ENCODE data around the gene OPRM1. TPM values are rescaled to one million over a fixed set of nuclear protein-coding genes. Genes with fewer than 3 reads are reported as not detected.

OPRM1 gene
- total and polyA plus RNA-seq, 2 of the 8 experiments (the other 6 are each of a cell fraction or from before 2014, with no cell fraction given), result not detected

DNA sequence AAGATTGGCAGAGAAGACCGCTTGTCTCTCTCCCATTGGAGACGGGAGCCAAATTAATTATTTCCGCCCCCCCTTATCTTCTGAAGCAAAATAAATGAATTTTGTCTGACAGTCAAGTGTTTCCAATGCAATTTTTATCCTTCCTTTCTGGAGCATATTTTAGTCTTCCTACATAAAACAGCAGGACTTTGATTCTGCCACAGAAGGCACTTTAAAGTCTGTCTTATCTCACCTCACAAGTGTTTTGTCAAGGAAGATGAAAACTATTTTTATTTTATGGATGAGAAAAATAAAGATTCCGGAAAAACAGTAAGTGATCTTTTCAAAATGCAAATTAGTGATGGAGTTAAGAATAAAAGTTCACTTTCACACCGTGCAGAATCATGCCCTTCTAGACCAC is 140.4 kb downstream of the OPRM1 start (continued):
- TF ChIP-seq, protein P1, sequence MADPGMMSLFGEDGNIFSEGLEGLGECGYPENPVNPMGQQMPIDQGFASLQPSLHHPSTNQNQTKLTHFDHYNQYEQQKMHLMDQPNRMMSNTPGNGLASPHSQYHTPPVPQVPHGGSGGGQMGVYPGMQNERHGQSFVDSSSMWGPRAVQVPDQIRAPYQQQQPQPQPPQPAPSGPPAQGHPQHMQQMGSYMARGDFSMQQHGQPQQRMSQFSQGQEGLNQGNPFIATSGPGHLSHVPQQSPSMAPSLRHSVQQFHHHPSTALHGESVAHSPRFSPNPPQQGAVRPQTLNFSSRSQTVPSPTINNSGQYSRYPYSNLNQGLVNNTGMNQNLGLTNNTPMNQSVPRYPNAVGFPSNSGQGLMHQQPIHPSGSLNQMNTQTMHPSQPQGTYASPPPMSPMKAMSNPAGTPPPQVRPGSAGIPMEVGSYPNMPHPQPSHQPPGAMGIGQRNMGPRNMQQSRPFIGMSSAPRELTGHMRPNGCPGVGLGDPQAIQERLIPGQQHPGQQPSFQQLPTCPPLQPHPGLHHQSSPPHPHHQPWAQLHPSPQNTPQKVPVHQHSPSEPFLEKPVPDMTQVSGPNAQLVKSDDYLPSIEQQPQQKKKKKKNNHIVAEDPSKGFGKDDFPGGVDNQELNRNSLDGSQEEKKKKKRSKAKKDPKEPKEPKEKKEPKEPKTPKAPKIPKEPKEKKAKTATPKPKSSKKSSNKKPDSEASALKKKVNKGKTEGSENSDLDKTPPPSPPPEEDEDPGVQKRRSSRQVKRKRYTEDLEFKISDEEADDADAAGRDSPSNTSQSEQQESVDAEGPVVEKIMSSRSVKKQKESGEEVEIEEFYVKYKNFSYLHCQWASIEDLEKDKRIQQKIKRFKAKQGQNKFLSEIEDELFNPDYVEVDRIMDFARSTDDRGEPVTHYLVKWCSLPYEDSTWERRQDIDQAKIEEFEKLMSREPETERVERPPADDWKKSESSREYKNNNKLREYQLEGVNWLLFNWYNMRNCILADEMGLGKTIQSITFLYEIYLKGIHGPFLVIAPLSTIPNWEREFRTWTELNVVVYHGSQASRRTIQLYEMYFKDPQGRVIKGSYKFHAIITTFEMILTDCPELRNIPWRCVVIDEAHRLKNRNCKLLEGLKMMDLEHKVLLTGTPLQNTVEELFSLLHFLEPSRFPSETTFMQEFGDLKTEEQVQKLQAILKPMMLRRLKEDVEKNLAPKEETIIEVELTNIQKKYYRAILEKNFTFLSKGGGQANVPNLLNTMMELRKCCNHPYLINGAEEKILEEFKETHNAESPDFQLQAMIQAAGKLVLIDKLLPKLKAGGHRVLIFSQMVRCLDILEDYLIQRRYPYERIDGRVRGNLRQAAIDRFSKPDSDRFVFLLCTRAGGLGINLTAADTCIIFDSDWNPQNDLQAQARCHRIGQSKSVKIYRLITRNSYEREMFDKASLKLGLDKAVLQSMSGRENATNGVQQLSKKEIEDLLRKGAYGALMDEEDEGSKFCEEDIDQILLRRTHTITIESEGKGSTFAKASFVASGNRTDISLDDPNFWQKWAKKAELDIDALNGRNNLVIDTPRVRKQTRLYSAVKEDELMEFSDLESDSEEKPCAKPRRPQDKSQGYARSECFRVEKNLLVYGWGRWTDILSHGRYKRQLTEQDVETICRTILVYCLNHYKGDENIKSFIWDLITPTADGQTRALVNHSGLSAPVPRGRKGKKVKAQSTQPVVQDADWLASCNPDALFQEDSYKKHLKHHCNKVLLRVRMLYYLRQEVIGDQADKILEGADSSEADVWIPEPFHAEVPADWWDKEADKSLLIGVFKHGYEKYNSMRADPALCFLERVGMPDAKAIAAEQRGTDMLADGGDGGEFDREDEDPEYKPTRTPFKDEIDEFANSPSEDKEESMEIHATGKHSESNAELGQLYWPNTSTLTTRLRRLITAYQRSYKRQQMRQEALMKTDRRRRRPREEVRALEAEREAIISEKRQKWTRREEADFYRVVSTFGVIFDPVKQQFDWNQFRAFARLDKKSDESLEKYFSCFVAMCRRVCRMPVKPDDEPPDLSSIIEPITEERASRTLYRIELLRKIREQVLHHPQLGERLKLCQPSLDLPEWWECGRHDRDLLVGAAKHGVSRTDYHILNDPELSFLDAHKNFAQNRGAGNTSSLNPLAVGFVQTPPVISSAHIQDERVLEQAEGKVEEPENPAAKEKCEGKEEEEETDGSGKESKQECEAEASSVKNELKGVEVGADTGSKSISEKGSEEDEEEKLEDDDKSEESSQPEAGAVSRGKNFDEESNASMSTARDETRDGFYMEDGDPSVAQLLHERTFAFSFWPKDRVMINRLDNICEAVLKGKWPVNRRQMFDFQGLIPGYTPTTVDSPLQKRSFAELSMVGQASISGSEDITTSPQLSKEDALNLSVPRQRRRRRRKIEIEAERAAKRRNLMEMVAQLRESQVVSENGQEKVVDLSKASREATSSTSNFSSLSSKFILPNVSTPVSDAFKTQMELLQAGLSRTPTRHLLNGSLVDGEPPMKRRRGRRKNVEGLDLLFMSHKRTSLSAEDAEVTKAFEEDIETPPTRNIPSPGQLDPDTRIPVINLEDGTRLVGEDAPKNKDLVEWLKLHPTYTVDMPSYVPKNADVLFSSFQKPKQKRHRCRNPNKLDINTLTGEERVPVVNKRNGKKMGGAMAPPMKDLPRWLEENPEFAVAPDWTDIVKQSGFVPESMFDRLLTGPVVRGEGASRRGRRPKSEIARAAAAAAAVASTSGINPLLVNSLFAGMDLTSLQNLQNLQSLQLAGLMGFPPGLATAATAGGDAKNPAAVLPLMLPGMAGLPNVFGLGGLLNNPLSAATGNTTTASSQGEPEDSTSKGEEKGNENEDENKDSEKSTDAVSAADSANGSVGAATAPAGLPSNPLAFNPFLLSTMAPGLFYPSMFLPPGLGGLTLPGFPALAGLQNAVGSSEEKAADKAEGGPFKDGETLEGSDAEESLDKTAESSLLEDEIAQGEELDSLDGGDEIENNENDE (IDR thresholded peaks at IDR 0.05; ENCODE audit: insufficient replicate concordance, low read length), result no peak
- TF ChIP-seq POLR2AphosphoS5 (IDR thresholded peaks at IDR 0.05; ENCODE audit: low read depth, low read length) (no peak), BACH1 (IDR thresholded peaks at IDR 0.05; ENCODE audit: low read length) (no peak), SIRT6 (IDR thresholded peaks at IDR 0.05; ENCODE audit: low read length) (no peak), RAD21 (IDR thresholded peaks at IDR 0.05 in 1 of 2, conservative IDR thresholded peaks at IDR 0.05 in 1 of 2; ENCODE audit: low read depth in 2 of 2, low read length in 2 of 2) (no peak), POLR2A (IDR thresholded peaks at IDR 0.05; ENCODE audit: control extremely low read depth in 1 of 2, low read depth in 2 of 2, low read length in 2 of 2) (no peak), BCL11A (IDR thresholded peaks at IDR 0.05; ENCODE audit: low read depth in 2 of 2, low read length in 2 of 2) (no peak), KDM1A (IDR thresholded peaks at IDR 0.05; ENCODE audit: borderline replicate concordance, low read length) (no peak), TBP (IDR thresholded peaks at IDR 0.05; ENCODE audit: low read depth, low read length) (no peak), JUND (IDR thresholded peaks at IDR 0.05; ENCODE audit: low read length) (no peak)
- TF ChIP-seq, protein P2, sequence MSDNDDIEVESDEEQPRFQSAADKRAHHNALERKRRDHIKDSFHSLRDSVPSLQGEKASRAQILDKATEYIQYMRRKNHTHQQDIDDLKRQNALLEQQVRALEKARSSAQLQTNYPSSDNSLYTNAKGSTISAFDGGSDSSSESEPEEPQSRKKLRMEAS (IDR thresholded peaks at IDR 0.05), result no peak

Measured in H1 (cell line).